ENCODE results near the gene SOX18.

The SOX18 gene

DNA sequence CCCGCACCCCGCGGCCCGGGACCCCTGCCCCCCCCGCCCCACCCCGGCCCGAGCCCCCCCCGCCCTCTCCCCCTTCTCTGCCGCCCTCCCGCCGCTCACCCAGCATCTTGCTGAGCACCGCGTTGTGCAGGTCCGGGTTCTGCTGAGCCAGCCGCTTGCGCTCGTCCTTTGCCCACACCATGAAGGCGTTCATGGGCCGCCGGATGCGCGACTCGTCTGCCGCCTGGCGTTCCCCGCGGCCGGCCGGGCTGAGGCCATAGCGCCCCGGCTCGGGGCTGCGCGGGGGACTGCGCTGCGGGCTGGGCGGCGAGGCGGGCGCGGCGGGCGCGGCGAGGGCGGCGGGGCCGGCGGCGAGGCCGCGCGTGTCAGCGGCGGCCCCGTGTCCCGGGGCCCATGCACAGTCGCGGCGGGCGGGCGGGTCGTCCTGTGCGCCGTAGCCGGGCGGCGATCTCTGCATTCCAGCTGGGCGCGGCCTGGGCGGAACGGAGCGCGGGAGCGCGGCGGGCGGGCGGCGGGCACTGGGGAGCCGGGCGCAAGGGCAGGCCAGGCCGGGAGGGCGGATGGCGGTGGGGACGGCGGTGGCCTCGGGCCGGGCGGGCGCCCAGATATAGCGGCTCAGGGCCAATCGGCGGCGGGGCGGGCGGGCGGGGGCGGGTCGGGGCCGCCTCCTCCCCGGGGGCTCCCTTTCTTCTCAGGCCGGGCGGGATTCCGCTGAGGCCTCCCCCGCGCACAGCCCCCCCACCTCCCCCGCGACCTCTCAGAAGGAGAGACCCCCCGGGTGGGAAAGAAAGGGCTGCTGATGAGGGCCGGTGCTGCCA, at the start of gene SOX18:
TSS of gene SOX18 (minus strand) at position 580 of the 818 bp plus-strand sequence. CDS start at position 457, 123 bp downstream.
- Histone ChIP-seq H3K36me3 (ENCODE audit: control insufficient read depth in 2 of 2, insufficient read depth in 2 of 2, low read length in 2 of 2) (no peaks in the 10 kb centered on the region), H3K27ac (ENCODE audit: low read depth in 2 of 2, low read length in 2 of 2) (peak within 1 kb of the TSS; percentile 48), H3K4me1 (ENCODE audit: control insufficient read depth in 2 of 2, insufficient read depth in 2 of 2, low read length in 2 of 2) (peaks cover 0 to 2% of the 10 kb centered on the region in 2 donors), H3K9me3 (ENCODE audit: control insufficient read depth in 2 of 2, low read length in 2 of 2) (no peaks in the 10 kb centered on the region), H3K4me3 (ENCODE audit: low read length in 2 of 2) (no peak within 1 kb of the TSS), H3K27me3 (ENCODE audit: control insufficient read depth in 2 of 2, insufficient read depth in 2 of 2, low read length in 2 of 2) (peaks cover 37 to 69% of the 10 kb centered on the region in 2 donors), H3K9ac (ENCODE audit: low read depth in 1 of 2, low read length in 2 of 2) (no peak within 1 kb of the TSS)

DNA sequence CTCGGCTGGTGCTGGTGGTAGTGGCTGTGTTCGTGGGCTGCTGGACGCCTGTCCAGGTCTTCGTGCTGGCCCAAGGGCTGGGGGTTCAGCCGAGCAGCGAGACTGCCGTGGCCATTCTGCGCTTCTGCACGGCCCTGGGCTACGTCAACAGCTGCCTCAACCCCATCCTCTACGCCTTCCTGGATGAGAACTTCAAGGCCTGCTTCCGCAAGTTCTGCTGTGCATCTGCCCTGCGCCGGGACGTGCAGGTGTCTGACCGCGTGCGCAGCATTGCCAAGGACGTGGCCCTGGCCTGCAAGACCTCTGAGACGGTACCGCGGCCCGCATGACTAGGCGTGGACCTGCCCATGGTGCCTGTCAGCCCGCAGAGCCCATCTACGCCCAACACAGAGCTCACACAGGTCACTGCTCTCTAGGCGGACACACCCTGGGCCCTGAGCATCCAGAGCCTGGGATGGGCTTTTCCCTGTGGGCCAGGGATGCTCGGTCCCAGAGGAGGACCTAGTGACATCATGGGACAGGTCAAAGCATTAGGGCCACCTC, 49.1 kb upstream of the SOX18 start:
- peaks cover 20 to 22% of the 10 kb centered on the region in 2 donors for H3K27me3 ChIP-seq (ENCODE audit: control insufficient read depth in 2 of 2, insufficient read depth in 2 of 2, low read length in 2 of 2)
- no peaks in the 10 kb centered on the region for H3K4me1 ChIP-seq (ENCODE audit: control insufficient read depth in 2 of 2, insufficient read depth in 2 of 2, low read length in 2 of 2)
- no peak overlapping the region for H3K9ac ChIP-seq (ENCODE audit: low read depth in 1 of 2, low read length in 2 of 2)
- H3K27ac ChIP-seq (ENCODE audit: low read depth in 2 of 2, low read length in 2 of 2): no peak overlapping the region
- no peaks in the 10 kb centered on the region for H3K9me3 ChIP-seq (ENCODE audit: control insufficient read depth in 2 of 2, low read length in 2 of 2)
- peaks cover 0 to 2% of the 10 kb centered on the region in 2 donors for H3K36me3 ChIP-seq (ENCODE audit: control insufficient read depth in 2 of 2, insufficient read depth in 2 of 2, low read length in 2 of 2)
- no peak overlapping the region for H3K4me3 ChIP-seq (ENCODE audit: low read length in 2 of 2)

GRCh38 chr20:64096535-64096934, 47.1 kb upstream of the SOX18 start:
- Histone ChIP-seq H3K4me1 (ENCODE audit: control insufficient read depth in 2 of 2, insufficient read depth in 2 of 2, low read length in 2 of 2) (no peaks in the 10 kb centered on the region), H3K27ac (ENCODE audit: low read depth in 2 of 2, low read length in 2 of 2) (no peak overlapping the region), H3K36me3 (ENCODE audit: control insufficient read depth in 2 of 2, insufficient read depth in 2 of 2, low read length in 2 of 2) (peaks cover 0 to 2% of the 10 kb centered on the region in 2 donors), H3K9ac (ENCODE audit: low read depth in 1 of 2, low read length in 2 of 2) (no peak overlapping the region), H3K4me3 (ENCODE audit: low read length in 2 of 2) (no peak overlapping the region), H3K9me3 (ENCODE audit: control insufficient read depth in 2 of 2, low read length in 2 of 2) (no peaks in the 10 kb centered on the region), H3K27me3 (ENCODE audit: control insufficient read depth in 2 of 2, insufficient read depth in 2 of 2, low read length in 2 of 2) (peaks cover 13 to 21% of the 10 kb centered on the region in 2 donors)

DNA sequence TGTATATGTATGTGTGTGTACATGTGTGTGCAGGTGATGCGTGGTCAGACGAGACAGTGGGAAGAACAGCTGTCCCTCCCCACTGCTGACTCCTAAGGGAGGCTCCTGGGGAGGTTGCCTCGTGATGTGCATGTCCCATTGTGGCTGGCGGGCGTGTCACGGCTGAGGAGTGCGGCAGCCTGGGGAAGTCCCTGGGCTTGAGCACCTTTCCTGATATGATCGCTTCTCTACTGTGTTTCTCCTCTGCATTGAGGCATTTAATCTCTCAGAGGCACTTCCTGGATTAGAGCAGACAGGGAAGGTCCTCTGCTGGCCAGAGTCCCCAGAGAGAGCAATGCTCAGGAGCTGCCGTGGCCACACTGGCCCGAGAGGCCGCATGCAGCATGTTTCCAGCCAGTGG, 46.5 kb upstream of the SOX18 start:
- Histone ChIP-seq H3K4me3 (ENCODE audit: low read length in 2 of 2) (no peak overlapping the region), H3K27ac (ENCODE audit: low read depth in 2 of 2, low read length in 2 of 2) (no peak overlapping the region), H3K9ac (ENCODE audit: low read depth in 1 of 2, low read length in 2 of 2) (no peak overlapping the region), H3K27me3 (ENCODE audit: control insufficient read depth in 2 of 2, insufficient read depth in 2 of 2, low read length in 2 of 2) (peaks cover 8 to 15% of the 10 kb centered on the region in 2 donors), H3K9me3 (ENCODE audit: control insufficient read depth in 2 of 2, low read length in 2 of 2) (no peaks in the 10 kb centered on the region), H3K4me1 (ENCODE audit: control insufficient read depth in 2 of 2, insufficient read depth in 2 of 2, low read length in 2 of 2) (no peaks in the 10 kb centered on the region), H3K36me3 (ENCODE audit: control insufficient read depth in 2 of 2, insufficient read depth in 2 of 2, low read length in 2 of 2) (peaks cover 0 to 2% of the 10 kb centered on the region in 2 donors)

DNA sequence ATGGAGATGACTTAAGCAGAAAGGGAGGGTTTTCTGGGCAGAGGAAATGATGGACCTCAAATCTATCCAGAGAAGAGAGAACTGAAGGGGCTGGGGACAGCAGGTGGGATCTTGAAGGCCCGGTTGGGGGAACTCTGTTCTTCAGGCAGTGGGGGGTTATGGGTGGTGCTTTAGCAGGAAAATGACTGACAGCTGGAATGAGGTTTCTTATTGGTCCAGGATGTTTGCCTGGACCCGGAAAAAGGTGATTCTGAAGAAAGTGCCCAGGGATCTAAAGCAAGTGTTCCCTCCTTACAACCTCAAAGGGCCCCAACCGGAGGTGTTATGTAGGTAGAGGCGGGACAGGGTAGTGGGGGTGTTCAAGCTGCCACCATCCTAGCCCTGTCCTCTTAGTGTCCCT, 46.0 kb upstream of the SOX18 start:
- Histone ChIP-seq H3K4me3 (ENCODE audit: low read length in 2 of 2) (no peak overlapping the region), H3K9ac (ENCODE audit: low read depth in 1 of 2, low read length in 2 of 2) (no peak overlapping the region), H3K9me3 (ENCODE audit: control insufficient read depth in 2 of 2, low read length in 2 of 2) (no peaks in the 10 kb centered on the region), H3K27ac (ENCODE audit: low read depth in 2 of 2, low read length in 2 of 2) (no peak overlapping the region), H3K36me3 (ENCODE audit: control insufficient read depth in 2 of 2, insufficient read depth in 2 of 2, low read length in 2 of 2) (peaks cover 0 to 2% of the 10 kb centered on the region in 2 donors), H3K4me1 (ENCODE audit: control insufficient read depth in 2 of 2, insufficient read depth in 2 of 2, low read length in 2 of 2) (no peaks in the 10 kb centered on the region), H3K27me3 (ENCODE audit: control insufficient read depth in 2 of 2, insufficient read depth in 2 of 2, low read length in 2 of 2) (peaks cover 8 to 10% of the 10 kb centered on the region in 2 donors)

DNA sequence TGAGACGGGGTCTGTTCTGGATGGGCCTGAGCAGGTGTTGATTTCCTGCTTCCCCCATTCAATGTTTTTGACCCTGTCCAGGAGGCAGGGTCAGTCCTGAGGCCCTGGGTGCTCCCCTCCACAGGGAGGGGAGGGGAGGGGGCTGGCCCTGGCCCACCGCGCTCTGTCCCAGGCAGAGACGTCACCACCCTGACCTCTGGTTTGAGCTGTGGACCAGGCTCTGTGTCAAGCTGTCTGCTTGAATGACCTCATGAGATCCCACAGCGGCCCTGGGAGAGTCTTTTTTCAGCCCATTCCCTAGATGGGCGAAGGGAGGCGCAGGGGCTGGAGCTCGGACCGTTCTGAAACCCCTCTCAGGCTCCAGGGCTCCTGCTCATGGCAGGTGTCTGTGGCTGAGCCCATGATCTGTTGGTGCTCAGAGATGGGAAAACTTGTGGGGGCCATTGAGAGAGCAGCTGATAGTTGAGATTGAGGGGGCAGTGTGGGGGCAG, 43.6 kb upstream of the SOX18 start:
- H3K27me3 ChIP-seq (ENCODE audit: control insufficient read depth in 2 of 2, insufficient read depth in 2 of 2, low read length in 2 of 2): peaks cover 11 to 17% of the 10 kb centered on the region in 2 donors
- H3K4me1 ChIP-seq (ENCODE audit: control insufficient read depth in 2 of 2, insufficient read depth in 2 of 2, low read length in 2 of 2): no peaks in the 10 kb centered on the region
- no peak overlapping the region for H3K4me3 ChIP-seq (ENCODE audit: low read length in 2 of 2)
- H3K9ac ChIP-seq (ENCODE audit: low read depth in 1 of 2, low read length in 2 of 2): no peak overlapping the region
- H3K27ac ChIP-seq (ENCODE audit: low read depth in 2 of 2, low read length in 2 of 2): no peak overlapping the region
- no peaks in the 10 kb centered on the region for H3K9me3 ChIP-seq (ENCODE audit: control insufficient read depth in 2 of 2, low read length in 2 of 2)
- peaks cover 0 to 2% of the 10 kb centered on the region in 2 donors for H3K36me3 ChIP-seq (ENCODE audit: control insufficient read depth in 2 of 2, insufficient read depth in 2 of 2, low read length in 2 of 2)

DNA sequence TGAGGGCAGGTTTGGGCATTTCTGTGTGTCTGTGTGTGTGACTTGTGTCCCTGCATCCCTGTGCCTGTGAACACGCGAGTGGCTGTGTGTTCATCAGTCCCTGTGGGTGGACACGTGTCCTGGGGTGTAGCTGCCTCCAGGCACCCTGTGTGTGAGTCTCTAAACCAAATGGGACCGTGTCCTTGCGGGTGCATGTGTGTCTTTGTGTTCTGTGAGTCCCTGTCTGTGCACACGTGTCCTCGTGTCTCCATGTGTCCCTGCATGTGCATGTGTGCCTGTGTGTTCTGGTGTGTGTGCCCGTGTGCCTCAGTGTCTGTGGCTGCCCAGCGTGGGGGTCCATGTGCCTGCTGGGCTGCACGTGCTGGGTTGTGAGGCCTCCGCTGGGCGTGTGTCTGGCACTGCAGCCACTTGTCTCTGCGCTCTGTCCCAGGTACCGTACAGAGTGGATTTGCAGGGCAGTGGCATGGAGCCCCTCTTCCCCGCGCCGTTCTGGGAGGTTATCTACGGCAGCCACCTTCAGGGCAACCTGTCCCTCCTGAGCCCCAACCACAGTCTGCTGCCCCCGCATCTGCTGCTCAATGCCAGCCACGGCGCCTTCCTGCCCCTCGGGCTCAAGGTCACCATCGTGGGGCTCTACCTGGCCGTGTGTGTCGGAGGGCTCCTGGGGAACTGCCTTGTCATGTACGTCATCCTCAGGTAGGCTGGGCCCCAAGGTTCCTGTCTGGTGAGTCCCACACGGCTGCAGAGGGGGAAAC, 43.0 kb upstream of the SOX18 start:
- no peak overlapping the region for H3K9ac ChIP-seq (ENCODE audit: low read depth in 1 of 2, low read length in 2 of 2)
- no peak overlapping the region for H3K4me3 ChIP-seq (ENCODE audit: low read length in 2 of 2)
- H3K4me1 ChIP-seq (ENCODE audit: control insufficient read depth in 2 of 2, insufficient read depth in 2 of 2, low read length in 2 of 2): no peaks in the 10 kb centered on the region
- no peaks in the 10 kb centered on the region for H3K36me3 ChIP-seq (ENCODE audit: control insufficient read depth in 2 of 2, insufficient read depth in 2 of 2, low read length in 2 of 2)
- no peaks in the 10 kb centered on the region for H3K9me3 ChIP-seq (ENCODE audit: control insufficient read depth in 2 of 2, low read length in 2 of 2)
- peaks cover 11 to 17% of the 10 kb centered on the region in 2 donors for H3K27me3 ChIP-seq (ENCODE audit: control insufficient read depth in 2 of 2, insufficient read depth in 2 of 2, low read length in 2 of 2)
- no peak overlapping the region for H3K27ac ChIP-seq (ENCODE audit: low read depth in 2 of 2, low read length in 2 of 2)

DNA sequence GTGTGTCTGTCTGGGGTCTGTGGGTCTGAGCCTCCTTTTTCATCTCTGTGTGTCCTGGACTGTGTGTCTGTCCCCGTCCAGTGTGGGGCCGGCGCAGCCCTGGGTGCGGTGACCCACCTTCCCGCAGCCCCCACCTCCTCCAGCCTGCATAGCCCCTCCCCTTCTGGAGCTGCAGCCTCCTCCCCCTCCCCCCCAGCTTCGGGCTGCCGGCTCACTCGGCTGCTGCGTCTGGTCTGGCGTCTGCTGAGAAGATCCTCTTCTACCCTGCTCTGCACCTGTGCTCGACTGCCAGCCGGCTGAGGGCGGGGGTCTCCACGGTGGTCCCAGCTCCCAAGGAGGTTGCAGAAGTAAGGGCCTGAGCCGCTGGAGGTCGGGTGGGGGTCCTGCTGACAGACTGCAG, 42.3 kb upstream of the SOX18 start:
- peaks cover 11 to 17% of the 10 kb centered on the region in 2 donors for H3K27me3 ChIP-seq (ENCODE audit: control insufficient read depth in 2 of 2, insufficient read depth in 2 of 2, low read length in 2 of 2)
- no peak overlapping the region for H3K9ac ChIP-seq (ENCODE audit: low read depth in 1 of 2, low read length in 2 of 2)
- H3K36me3 ChIP-seq (ENCODE audit: control insufficient read depth in 2 of 2, insufficient read depth in 2 of 2, low read length in 2 of 2): no peaks in the 10 kb centered on the region
- no peak overlapping the region for H3K4me3 ChIP-seq (ENCODE audit: low read length in 2 of 2)
- no peaks in the 10 kb centered on the region for H3K4me1 ChIP-seq (ENCODE audit: control insufficient read depth in 2 of 2, insufficient read depth in 2 of 2, low read length in 2 of 2)
- H3K27ac ChIP-seq (ENCODE audit: low read depth in 2 of 2, low read length in 2 of 2): no peak overlapping the region
- H3K9me3 ChIP-seq (ENCODE audit: control insufficient read depth in 2 of 2, low read length in 2 of 2): no peaks in the 10 kb centered on the region

DNA sequence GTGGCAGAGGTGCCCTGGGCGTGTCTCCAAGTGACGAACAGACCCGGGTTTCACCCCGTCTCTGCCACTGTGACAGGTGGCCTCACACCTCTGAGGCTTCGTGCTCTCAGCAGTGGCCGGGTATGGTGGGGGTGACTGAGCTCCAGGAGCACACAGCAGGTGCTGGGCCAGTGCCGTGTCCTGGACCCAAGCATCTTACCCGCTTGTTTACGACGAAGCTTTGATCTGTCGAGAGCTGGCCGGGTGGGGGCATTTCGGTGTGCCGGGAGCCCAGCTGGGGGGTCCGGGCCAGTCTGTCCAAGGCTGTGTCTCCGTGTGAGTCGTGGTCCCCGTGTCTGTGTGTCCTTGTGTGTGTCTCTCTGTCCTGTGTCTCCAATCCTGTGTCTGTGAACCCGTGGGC, 41.9 kb upstream of the SOX18 start:
- Histone ChIP-seq H3K4me1 (ENCODE audit: control insufficient read depth in 2 of 2, insufficient read depth in 2 of 2, low read length in 2 of 2) (no peaks in the 10 kb centered on the region), H3K9ac (ENCODE audit: low read depth in 1 of 2, low read length in 2 of 2) (no peak overlapping the region), H3K27ac (ENCODE audit: low read depth in 2 of 2, low read length in 2 of 2) (no peak overlapping the region), H3K4me3 (ENCODE audit: low read length in 2 of 2) (no peak overlapping the region), H3K36me3 (ENCODE audit: control insufficient read depth in 2 of 2, insufficient read depth in 2 of 2, low read length in 2 of 2) (no peaks in the 10 kb centered on the region), H3K9me3 (ENCODE audit: control insufficient read depth in 2 of 2, low read length in 2 of 2) (no peaks in the 10 kb centered on the region), H3K27me3 (ENCODE audit: control insufficient read depth in 2 of 2, insufficient read depth in 2 of 2, low read length in 2 of 2) (peaks cover 13 to 17% of the 10 kb centered on the region in 2 donors)

GRCh38 chr20:64090165-64090564, 40.7 kb upstream of the SOX18 start:
- Histone ChIP-seq H3K9me3 (ENCODE audit: control insufficient read depth in 2 of 2, low read length in 2 of 2) (no peaks in the 10 kb centered on the region), H3K9ac (ENCODE audit: low read depth in 1 of 2, low read length in 2 of 2) (no peak overlapping the region), H3K4me1 (ENCODE audit: control insufficient read depth in 2 of 2, insufficient read depth in 2 of 2, low read length in 2 of 2) (no peaks in the 10 kb centered on the region), H3K4me3 (ENCODE audit: low read length in 2 of 2) (no peak overlapping the region), H3K27ac (ENCODE audit: low read depth in 2 of 2, low read length in 2 of 2) (no peak overlapping the region), H3K36me3 (ENCODE audit: control insufficient read depth in 2 of 2, insufficient read depth in 2 of 2, low read length in 2 of 2) (no peaks in the 10 kb centered on the region), H3K27me3 (ENCODE audit: control insufficient read depth in 2 of 2, insufficient read depth in 2 of 2, low read length in 2 of 2) (peaks cover 10 to 25% of the 10 kb centered on the region in 2 donors)

Measured in mucosa of rectum (tissue), 2 donors.